Activated naive CD4-positive, alpha-beta T cell treated with anti-CD3 and anti-CD28 coated beads, Interleukin-2, amount 50 U/mL, for 24 hours (primary cell): ENCODE measurements around the gene DHRS1.

Experiments used
- H3K27ac Mint-ChIP-seq: one replicate; pipeline ENCODE4 v1.8.0; 2021; ENCODE audit warnings: mild to moderate bottlenecking, mixed read lengths
- H3K27me3 Mint-ChIP-seq: one replicate; pipeline ENCODE4 v1.8.0; 2021; ENCODE audit warnings: mixed read lengths
- H3K36me3 Mint-ChIP-seq: one replicate; pipeline ENCODE4 v1.8.0; 2021; ENCODE audit warnings: mixed read lengths
- H3K4me1 Mint-ChIP-seq: one replicate; pipeline ENCODE4 v1.8.0; 2021; ENCODE audit warnings: mixed read lengths
- H3K4me3 Mint-ChIP-seq: one replicate; pipeline ENCODE4 v1.8.0; 2021; ENCODE audit warnings: mild to moderate bottlenecking, mixed read lengths
- H3K9me3 Mint-ChIP-seq: one replicate; pipeline ENCODE4 v1.8.0; 2021; ENCODE audit warnings: mixed read lengths

DHRS1 gene

DNA sequence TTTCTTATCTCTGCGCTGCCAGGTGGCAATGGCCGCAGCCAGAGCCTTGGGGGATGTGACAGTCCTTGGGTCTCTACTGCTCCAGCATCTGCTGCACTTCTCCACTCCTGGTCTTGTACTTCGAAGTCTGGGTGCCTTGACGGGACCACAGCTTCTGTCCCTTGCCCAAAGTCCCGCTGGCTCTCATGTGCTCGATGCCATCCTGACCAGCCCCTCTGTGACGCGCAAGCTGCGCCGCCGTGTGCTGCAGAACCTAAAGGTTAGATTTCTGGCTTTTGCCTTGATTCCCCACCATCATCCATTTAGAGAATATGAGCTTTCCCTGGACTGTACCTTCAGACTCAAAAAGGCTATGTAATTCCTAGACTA lies 4.4 kb upstream of the DHRS1 start:
- H3K36me3 Mint-ChIP-seq = peaks cover 25% of the 10 kb centered on the region
- H3K27me3 Mint-ChIP-seq = no peaks in the 10 kb centered on the region
- no peak overlapping the region for H3K4me3 Mint-ChIP-seq
- H3K4me1 Mint-ChIP-seq = peaks cover 36% of the 10 kb centered on the region
- H3K27ac Mint-ChIP-seq = no peak overlapping the region
- no peaks in the 10 kb centered on the region for H3K9me3 Mint-ChIP-seq

GRCh38 chr14:24300326-24300980 lies 873 bp upstream of the DHRS1 start:
- H3K4me3 Mint-ChIP-seq = peak overlapping the region; percentile 97
- H3K36me3 Mint-ChIP-seq = peaks cover 23% of the 10 kb centered on the region

GRCh38 chr14:24298892-24299254 lies 707 bp downstream of the DHRS1 start:
- Mint-ChIP-seq H3K4me1 (peaks cover 46% of the 10 kb centered on the region), H3K36me3 (peaks cover 13% of the 10 kb centered on the region), H3K27ac (peak overlapping the region; percentile 80), H3K27me3 (no peaks in the 10 kb centered on the region), H3K9me3 (no peaks in the 10 kb centered on the region), H3K4me3 (peak overlapping the region; percentile 97)

More at GRCh38 chr14:24300326-24300980, 873 bp upstream of the DHRS1 start:
- peaks cover 46% of the 10 kb centered on the region for H3K4me1 Mint-ChIP-seq
- no peaks in the 10 kb centered on the region for H3K9me3 Mint-ChIP-seq
- H3K27ac Mint-ChIP-seq = peak overlapping the region; percentile 62
- no peaks in the 10 kb centered on the region for H3K27me3 Mint-ChIP-seq

DNA sequence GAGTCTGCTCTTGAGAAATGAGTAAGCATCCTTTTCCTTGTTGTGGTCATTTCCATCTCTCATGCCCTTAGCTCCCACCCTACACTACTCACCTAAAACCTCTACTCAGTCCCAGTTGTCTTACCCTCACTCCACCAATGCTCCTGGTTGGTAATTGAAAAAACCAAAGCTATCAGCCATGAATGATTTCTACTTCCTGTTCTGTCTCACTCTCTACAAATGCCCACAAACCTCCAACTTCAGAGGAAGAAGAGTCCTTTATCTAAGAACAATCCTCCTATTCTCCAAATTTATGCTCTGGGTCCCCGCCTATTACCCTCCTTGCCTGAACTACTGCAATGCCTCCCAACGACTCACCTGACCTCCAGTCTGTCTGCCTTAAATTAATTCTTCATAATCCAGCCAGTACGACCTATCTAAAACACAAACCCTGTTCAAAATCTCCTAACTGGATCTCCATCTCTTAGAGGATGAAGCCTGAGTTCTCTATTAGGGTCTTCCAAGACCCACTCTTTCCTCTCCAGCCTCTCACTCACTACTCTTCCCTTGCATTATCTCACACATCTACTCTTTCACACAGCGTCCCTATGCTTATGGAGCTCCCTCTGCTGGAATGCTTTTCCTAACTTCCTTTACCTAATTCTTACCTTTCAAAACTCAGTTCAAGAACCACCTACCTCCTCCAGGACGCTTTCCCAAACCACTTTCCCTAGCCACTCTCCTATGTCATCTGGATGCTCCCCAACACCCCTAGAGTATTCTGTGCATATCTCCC lies 2.2 kb downstream of the DHRS1 start:
- peaks cover 46% of the 10 kb centered on the region for H3K4me1 Mint-ChIP-seq
- peak overlapping the region; percentile 67 for H3K4me3 Mint-ChIP-seq
- peaks cover 11% of the 10 kb centered on the region for H3K36me3 Mint-ChIP-seq
- no peaks in the 10 kb centered on the region for H3K9me3 Mint-ChIP-seq
- peak overlapping the region; percentile 73 for H3K27ac Mint-ChIP-seq
- no peaks in the 10 kb centered on the region for H3K27me3 Mint-ChIP-seq

DNA sequence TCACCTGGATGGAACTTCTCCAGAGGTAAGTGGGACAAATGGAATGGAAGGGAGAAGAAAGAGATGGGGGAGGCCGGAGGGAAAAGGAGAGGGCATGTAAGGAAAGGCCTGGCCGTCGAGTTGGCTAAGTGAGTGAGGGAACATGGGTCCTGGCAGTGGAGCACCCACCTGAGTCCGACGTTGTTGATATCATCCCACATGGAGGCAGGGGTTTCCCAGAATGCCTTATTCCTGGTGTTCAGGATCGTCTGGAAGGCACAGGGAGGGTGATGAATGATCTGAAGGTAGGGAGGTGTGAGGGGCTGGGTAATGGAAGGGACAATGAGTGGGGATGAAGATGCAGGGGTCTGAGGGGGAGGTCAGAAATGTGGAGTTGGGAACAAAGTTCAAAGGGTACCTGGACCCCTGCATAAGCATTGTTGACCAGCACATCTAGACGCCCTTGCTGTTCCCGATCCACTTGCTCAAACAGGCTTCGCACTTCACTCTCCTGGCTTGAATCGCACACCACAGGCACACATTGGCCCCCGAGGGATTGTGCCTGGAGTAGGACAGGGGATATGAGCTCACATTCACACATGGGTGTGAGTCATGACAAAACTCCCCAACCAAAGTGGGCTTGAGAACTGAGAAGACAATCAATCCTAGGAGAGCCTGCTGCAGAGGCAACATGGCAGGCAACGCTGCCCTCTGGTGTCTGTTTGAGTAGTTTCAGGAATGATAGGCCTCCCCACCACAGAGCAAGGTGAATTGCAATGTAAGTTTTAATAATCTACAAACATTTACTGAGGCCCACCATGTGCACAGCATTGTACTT lies 3.0 kb downstream of the DHRS1 start:
- H3K36me3 Mint-ChIP-seq = peaks cover 12% of the 10 kb centered on the region
- peaks cover 45% of the 10 kb centered on the region for H3K4me1 Mint-ChIP-seq
- no peaks in the 10 kb centered on the region for H3K27me3 Mint-ChIP-seq
- H3K4me3 Mint-ChIP-seq = peak overlapping the region; percentile 69
- peak overlapping the region; percentile 98 for H3K27ac Mint-ChIP-seq
- H3K9me3 Mint-ChIP-seq = no peaks in the 10 kb centered on the region

DNA sequence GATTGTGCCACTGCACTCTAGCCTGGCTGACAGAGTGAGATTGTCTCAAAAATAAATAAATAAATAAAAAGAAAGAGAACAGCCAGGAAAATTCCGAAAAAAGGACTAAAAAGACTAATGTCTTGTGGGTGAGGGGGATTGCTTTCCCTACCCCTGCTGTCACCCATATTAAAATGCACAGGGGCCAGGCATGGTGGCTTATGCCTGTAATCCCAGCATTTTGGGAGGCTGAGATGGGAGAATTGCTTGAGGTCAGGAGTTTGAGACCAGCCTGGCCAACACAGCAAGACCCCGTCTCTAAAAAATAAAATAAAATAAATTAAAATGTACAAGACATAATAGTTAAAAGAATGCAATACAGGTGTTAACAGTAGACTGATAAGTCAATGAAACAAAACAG lies 6.1 kb downstream of the DHRS1 start:
- Mint-ChIP-seq H3K27ac (no peak overlapping the region), H3K36me3 (peaks cover 22% of the 10 kb centered on the region)

DNA sequence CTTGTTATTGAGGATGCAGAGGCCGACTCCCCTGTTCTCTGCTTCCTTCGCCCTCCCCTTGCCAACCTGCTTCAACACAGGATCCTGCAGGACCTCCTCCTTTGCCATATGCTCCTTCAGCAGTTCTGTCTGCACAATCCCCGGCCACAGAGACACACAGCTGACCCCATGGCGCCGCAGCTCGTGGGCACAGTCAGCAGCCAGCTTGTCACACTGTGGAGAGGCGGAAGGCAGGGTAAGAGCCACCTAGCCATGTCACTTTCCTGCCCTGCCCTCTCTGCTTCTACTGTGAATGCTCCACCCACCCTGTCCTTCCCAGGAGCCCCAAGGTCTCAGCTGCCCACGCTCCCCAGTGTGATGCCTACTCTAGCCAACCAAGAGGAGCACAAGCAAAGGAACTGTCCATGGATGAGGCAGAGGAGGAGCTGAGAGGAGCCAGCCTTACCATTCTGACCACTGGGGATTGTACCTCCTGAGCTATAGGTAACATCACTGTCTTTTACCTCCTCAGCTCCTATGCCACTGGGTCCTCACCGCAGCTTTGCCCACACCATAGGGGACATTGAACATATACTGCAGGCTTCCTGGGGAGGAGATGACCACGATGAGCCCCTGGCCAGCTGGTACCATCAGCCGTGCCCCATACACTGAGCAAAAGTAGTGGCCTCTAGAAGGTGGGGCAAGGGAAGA lies 7.3 kb downstream of the DHRS1 start:
- peaks cover 28% of the 10 kb centered on the region for H3K4me1 Mint-ChIP-seq
- no peak overlapping the region for H3K4me3 Mint-ChIP-seq
- H3K27me3 Mint-ChIP-seq = no peaks in the 10 kb centered on the region
- H3K27ac Mint-ChIP-seq = no peak overlapping the region
- peaks cover 22% of the 10 kb centered on the region for H3K36me3 Mint-ChIP-seq
- no peaks in the 10 kb centered on the region for H3K9me3 Mint-ChIP-seq

More for the DNA sequence above, 6.1 kb downstream of the DHRS1 start:
- Mint-ChIP-seq H3K9me3 (no peaks in the 10 kb centered on the region), H3K4me3 (no peak overlapping the region), H3K4me1 (peaks cover 35% of the 10 kb centered on the region), H3K27me3 (no peaks in the 10 kb centered on the region)

- Mint-ChIP-seq H3K27me3 (no peaks in the 10 kb centered on the region), H3K4me3 (no peak overlapping the region), H3K9me3 (no peaks in the 10 kb centered on the region), H3K4me1 (peaks cover 21% of the 10 kb centered on the region), H3K36me3 (peaks cover 20% of the 10 kb centered on the region), H3K27ac (no peak overlapping the region)
These were observed 8.0 kb downstream of the DHRS1 start for GRCh38 chr14:24291446-24292117.

DNA sequence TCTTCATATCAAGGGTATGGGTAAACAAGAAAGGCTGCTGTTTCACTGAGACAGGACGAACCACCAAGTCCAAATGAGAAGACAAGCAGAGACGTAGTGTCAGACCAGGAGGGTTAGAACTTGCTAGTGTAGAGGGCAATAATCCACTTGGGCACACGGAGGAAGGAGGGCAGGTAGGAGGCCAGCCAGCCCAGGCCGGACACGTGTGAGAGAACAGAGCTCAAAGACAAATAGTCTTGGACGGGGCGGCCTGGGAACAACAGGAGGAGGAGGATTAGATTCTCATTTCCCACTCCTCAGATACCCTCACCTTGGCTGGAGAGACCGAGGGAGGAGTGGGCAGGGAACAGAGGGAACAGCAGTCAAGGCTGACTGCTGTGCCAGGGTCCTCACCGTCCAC lies 8.8 kb downstream of the DHRS1 start:
- H3K27ac Mint-ChIP-seq = peak overlapping the region; percentile 38
- peaks cover 13% of the 10 kb centered on the region for H3K4me1 Mint-ChIP-seq
- H3K9me3 Mint-ChIP-seq = no peaks in the 10 kb centered on the region
- peaks cover 16% of the 10 kb centered on the region for H3K36me3 Mint-ChIP-seq
- no peaks in the 10 kb centered on the region for H3K27me3 Mint-ChIP-seq
- no peak overlapping the region for H3K4me3 Mint-ChIP-seq

GRCh38 chr14:24289649-24290280 lies 9.8 kb downstream of the DHRS1 start:
- H3K4me1 Mint-ChIP-seq = peaks cover 13% of the 10 kb centered on the region
- peaks cover 16% of the 10 kb centered on the region for H3K36me3 Mint-ChIP-seq
- no peak overlapping the region for H3K27ac Mint-ChIP-seq
- no peaks in the 10 kb centered on the region for H3K9me3 Mint-ChIP-seq
- no peak overlapping the region for H3K4me3 Mint-ChIP-seq
- no peaks in the 10 kb centered on the region for H3K27me3 Mint-ChIP-seq

DNA sequence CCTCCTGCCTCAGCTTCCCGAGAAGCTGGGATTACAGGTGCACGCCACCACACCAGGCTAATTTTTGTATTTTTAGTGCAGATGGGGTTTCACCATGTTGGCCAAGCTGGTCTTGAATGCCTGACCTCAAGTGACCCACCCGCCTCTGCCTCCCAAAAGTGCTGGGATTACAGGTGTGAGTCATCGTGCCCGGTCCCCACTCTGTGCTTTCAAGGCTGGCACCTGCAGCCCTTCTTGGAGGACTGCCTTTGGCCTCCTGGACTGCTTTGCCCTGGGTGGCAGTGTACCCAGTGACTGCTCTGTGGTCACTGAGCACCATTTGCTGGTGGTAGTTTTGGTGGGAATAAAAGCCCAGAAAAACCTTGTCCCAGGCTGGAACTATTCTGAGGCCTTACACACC lies 12.6 kb downstream of the DHRS1 start:
- H3K4me1 Mint-ChIP-seq = peaks cover 13% of the 10 kb centered on the region
- H3K27me3 Mint-ChIP-seq = no peaks in the 10 kb centered on the region
- H3K27ac Mint-ChIP-seq = no peak overlapping the region
- H3K4me3 Mint-ChIP-seq = no peak overlapping the region
- no peaks in the 10 kb centered on the region for H3K9me3 Mint-ChIP-seq
- H3K36me3 Mint-ChIP-seq = peaks cover 13% of the 10 kb centered on the region

DNA sequence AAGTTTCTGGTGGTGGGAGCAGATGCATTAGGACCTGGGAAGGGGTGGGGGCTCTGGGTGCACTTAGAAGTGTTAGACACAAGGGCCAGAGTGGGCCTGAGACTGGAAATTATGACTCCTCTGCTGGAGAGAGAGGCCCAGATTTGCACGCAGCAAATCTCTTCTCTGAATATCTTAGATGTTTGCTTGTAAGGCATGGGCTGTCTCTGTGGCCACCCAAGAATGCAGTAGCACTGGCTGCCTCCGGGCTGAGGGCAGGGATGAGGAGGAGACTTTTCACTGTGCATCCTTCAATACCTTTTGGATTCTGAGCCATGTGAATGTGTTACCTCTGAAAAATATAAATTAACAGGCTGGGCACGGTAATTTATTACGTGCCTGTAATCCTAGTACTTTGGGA lies 14.2 kb downstream of the DHRS1 start:
- H3K4me1 Mint-ChIP-seq = peaks cover 20% of the 10 kb centered on the region
- H3K27me3 Mint-ChIP-seq = no peaks in the 10 kb centered on the region
- H3K36me3 Mint-ChIP-seq = peaks cover 2% of the 10 kb centered on the region
- no peak overlapping the region for H3K4me3 Mint-ChIP-seq
- no peaks in the 10 kb centered on the region for H3K9me3 Mint-ChIP-seq
- H3K27ac Mint-ChIP-seq = no peak overlapping the region

- Mint-ChIP-seq H3K27me3 (no peaks in the 10 kb centered on the region), H3K4me1 (peaks cover 20% of the 10 kb centered on the region), H3K36me3 (no peaks in the 10 kb centered on the region), H3K9me3 (no peaks in the 10 kb centered on the region), H3K4me3 (no peak overlapping the region), H3K27ac (no peak overlapping the region)
These were observed 15.0 kb downstream of the DHRS1 start for GRCh38 chr14:24284501-24285035.

GRCh38 chr14:24283796-24284460 lies 15.7 kb downstream of the DHRS1 start:
- H3K4me1 Mint-ChIP-seq = peaks cover 25% of the 10 kb centered on the region
- H3K27ac Mint-ChIP-seq = no peak overlapping the region
- H3K4me3 Mint-ChIP-seq = no peak overlapping the region
- H3K36me3 Mint-ChIP-seq = no peaks in the 10 kb centered on the region
- H3K27me3 Mint-ChIP-seq = no peaks in the 10 kb centered on the region
- H3K9me3 Mint-ChIP-seq = no peaks in the 10 kb centered on the region
